GM06990 (cell line): Measurements from ENCODE around the gene ABHD4.

Experiments
- DNase-seq: peaks from one replicate; pipeline ENCODE4 v3.0.0-alpha.2; 2011; ENCODE audit not compliant: insufficient read length; ENCODE audit errors: extremely low read depth
- H3K27me3 ChIP-seq: replicated peaks from 2 replicates; pipeline ENCODE4 v1.6.0; 2011; ENCODE audit warnings: low read length; ENCODE audit not compliant: control insufficient read depth, insufficient read depth
- H3K36me3 ChIP-seq: 2 replicates; pipeline ENCODE4 v1.5.1; 2011; ENCODE audit warnings: low read length; ENCODE audit not compliant: control insufficient read depth, insufficient read depth
- H3K4me3 ChIP-seq: replicated peaks from 2 replicates; pipeline ENCODE4 v1.5.1; 2011; ENCODE audit warnings: low read depth, mild to moderate bottlenecking, control low read depth, low read length
- TF ChIP-seq, protein P1 (sequence below): IDR thresholded peaks from 2 replicates; pipeline ENCODE4 v1.5.1; 2011; ENCODE audit warnings: low read length, control low read depth, mild to moderate bottlenecking, inconsistent platforms; ENCODE audit not compliant: insufficient read depth, poor library complexity, severe bottlenecking

ABHD4 gene

DNA sequence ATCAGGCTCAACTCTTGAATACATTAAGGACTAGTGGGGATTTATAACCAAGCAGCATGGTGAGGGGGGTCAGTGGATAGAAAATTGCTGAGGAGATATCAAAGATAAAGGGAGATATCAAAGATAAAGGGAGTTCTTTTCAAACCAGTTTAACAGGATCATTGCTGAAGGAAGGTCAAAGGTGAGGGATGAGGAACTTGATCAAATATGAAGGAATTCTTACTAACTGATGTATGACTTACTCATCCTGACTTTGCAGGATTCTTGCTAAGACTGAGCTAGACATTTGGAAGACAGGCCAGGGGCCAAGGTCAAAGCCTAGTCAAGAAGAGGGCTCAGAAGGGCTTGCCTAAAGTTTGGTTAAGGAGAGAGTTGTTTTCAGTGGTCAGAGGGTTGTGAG lies 4.8 kb downstream of the ABHD4 start:
- Histone ChIP-seq H3K36me3 (peaks cover 21% of the 10 kb centered on the region), H3K27me3 (no peaks in the 10 kb centered on the region), H3K4me3 (no peak overlapping the region)
- no peak for DNase-seq
- TF ChIP-seq, protein P1, sequence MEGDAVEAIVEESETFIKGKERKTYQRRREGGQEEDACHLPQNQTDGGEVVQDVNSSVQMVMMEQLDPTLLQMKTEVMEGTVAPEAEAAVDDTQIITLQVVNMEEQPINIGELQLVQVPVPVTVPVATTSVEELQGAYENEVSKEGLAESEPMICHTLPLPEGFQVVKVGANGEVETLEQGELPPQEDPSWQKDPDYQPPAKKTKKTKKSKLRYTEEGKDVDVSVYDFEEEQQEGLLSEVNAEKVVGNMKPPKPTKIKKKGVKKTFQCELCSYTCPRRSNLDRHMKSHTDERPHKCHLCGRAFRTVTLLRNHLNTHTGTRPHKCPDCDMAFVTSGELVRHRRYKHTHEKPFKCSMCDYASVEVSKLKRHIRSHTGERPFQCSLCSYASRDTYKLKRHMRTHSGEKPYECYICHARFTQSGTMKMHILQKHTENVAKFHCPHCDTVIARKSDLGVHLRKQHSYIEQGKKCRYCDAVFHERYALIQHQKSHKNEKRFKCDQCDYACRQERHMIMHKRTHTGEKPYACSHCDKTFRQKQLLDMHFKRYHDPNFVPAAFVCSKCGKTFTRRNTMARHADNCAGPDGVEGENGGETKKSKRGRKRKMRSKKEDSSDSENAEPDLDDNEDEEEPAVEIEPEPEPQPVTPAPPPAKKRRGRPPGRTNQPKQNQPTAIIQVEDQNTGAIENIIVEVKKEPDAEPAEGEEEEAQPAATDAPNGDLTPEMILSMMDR = no peak

DNA sequence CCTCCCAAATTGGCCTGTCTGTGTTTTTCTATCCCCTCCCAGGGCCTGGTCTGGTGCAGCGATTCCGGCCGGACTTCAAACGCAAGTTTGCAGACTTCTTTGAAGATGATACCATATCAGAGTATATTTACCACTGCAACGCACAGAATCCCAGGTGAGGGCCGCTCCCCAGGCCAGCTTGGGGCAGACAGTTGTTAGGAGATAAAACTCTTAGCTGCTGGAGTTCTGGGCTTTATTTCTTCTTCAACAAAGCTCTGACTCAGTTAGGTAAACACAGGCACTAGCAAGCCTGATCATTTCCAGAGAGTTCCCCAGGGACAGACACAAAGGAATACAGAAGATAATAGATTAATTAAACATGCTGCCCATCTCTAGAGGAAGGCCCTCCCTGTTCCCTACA lies 8.3 kb downstream of the ABHD4 start:
- H3K36me3 ChIP-seq = peaks cover 31% of the 10 kb centered on the region
- no peak overlapping the region for H3K4me3 ChIP-seq
- DNase-seq = no peak
- TF ChIP-seq, protein P1 = no peak
- H3K27me3 ChIP-seq = no peaks in the 10 kb centered on the region

DNA sequence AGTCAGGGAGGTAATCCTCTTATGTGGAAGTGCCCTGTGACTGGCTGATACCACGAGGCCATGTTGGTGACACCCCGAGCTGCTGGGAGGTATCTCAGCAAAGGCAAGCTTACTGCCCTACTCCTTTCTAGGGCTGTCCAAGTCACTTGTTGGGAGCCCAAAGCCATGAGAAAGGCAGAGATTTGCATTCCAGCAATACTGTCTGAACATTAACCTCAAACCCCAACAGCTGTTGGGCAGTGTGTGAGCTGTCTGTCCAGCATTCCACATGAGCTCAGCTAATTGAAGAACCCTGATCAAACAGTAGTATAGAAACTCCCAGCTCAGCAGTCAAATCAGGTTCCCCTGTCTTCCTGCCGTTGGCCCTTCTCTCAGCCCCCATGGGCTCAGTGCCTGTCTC lies 9.2 kb downstream of the ABHD4 start:
- Histone ChIP-seq H3K27me3 (no peaks in the 10 kb centered on the region), H3K4me3 (no peak overlapping the region), H3K36me3 (peaks cover 28% of the 10 kb centered on the region)
- TF ChIP-seq, protein P1 = no peak
- DNase-seq = no peak

DNA sequence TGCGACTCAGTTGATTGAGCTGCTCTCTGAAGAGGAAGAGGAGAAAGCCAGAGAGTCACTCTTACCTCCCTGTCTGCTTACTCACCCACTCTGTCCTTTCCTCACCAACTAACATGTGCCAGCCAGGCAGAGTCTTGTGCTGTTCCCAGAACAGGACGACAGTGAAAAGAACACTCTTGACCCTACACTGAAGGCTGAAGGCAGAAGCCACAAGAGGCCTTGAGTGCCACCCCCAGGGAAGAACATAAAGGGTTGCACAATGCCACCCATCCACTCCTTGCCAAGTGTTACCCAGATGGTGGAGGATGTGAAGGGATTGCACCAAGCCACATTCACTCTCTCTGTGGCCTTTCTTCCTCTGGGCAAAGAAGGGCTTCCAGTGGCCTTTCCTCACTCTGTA lies 12.8 kb downstream of the ABHD4 start:
- Histone ChIP-seq H3K27me3 (no peaks in the 10 kb centered on the region), H3K4me3 (no peak overlapping the region), H3K36me3 (peaks cover 17% of the 10 kb centered on the region)
- DNase-seq = no peak
- TF ChIP-seq, protein P1 = no peak

DNA sequence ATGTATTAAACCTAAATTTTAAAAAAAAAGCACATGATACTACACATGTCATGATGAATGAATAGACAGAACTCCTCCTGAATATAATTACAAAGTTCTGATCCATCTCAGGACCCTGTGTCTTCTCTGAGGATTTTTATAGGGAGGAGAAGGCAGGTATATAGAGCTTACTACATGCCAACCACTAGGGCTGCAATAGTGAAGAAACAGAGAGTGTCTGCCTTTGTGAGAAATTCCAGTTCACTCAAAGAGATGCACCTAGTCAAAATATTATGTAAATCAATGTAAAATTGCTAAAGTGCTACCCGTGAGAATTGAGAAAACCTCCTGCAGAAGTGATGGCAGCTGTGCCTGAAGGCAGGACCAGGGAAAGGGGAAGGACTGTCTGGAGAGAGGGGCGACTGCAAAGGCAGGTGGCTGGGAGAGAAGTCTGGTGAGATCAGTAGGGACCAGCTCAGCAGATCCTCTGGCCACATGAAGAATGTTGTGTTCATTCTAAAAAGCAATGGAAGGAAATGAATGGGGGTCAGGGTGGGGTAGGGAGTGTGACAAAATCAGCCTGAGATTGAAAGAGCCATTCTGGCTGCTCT lies 15.1 kb downstream of the ABHD4 start:
- no peak for DNase-seq
- TF ChIP-seq, protein P1 = no peak
- peaks cover 11% of the 10 kb centered on the region for H3K36me3 ChIP-seq
- H3K4me3 ChIP-seq = no peak overlapping the region
- no peaks in the 10 kb centered on the region for H3K27me3 ChIP-seq

DNA sequence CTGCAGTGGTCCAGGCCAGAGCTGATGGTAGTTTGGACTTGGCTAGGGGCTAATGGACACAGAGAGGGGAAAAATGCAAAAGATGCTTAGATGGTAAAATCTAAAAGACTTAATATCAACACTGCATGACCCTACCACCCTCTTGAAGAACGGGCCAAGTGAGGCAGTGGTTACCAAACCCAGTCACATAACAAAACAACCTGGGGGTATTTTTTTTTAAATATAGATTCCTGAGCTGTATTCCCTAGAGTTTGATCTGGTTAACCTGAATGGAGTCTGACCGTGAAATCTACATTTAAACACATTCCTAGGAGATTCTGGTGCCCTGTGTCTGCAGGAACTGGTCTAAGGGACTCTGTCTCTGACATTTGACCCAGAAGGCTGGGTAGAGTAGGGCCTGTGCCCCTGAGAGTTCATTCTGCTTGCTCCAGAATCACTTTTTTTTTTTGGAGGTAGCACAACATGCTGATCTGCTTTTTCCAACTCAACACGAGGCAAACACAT lies 15.7 kb downstream of the ABHD4 start:
- Histone ChIP-seq H3K36me3 (peaks cover 11% of the 10 kb centered on the region), H3K27me3 (no peaks in the 10 kb centered on the region), H3K4me3 (no peak overlapping the region)
- TF ChIP-seq, protein P1 = no peak
- no peak for DNase-seq
